Stomach (tissue), 9 donors: ENCODE measurements around the gene NCDN. TPM values are rescaled to one million over a fixed set of nuclear protein-coding genes. Genes with fewer than 3 reads are reported as not detected.

ENCODE experiments used
- DNase-seq, 2 donors: peaks; one replicate each; pipeline versions ENCODE4 v3.0.0 to v3.0.0-alpha.2; 2013 to 2019
- H3K27ac ChIP-seq, 5 donors: fragments of 200-600 bp in 4 of 5; sonication (generic) in 4 of 5; one replicate each; pipeline ENCODE4 v1.5.1; 2013 to 2019; ENCODE audit warnings: mild to moderate bottlenecking in 1 of 5, moderate library complexity in 1 of 5
- H3K27me3 ChIP-seq, 3 donors: fragments of 200-600 bp; sonication (generic); one replicate each; pipeline ENCODE4 v1.5.1; 2017 to 2019; ENCODE audit warnings: mixed run types in 1 of 3
- H3K36me3 ChIP-seq, 4 donors: fragments of 200-600 bp; sonication (generic); 1 replicate in 3 of 4; 2 replicates in 1 of 4; pipeline ENCODE4 v1.5.1; 2016 to 2019
- H3K4me1 ChIP-seq, 4 donors: fragments of 200-600 bp; sonication (generic); one replicate each; pipeline ENCODE4 v1.5.1; 2016 to 2019
- H3K4me3 ChIP-seq, 4 donors: fragments of 200-600 bp; sonication (generic) in 3 of 4; one replicate each; pipeline ENCODE4 v1.5.1; 2016 to 2019; ENCODE audit warnings: mild to moderate bottlenecking in 1 of 4
- H3K9me3 ChIP-seq, 4 donors: fragments of 200-600 bp; sonication (generic); one replicate each; pipeline ENCODE4 v1.5.1; 2016 to 2019
- EP300 ChIP-seq: sonication (generic); formaldehyde crosslinking; IDR thresholded peaks from one replicate; pipeline ENCODE4 v1.6.1; 2017; ENCODE audit warnings: antibody characterized with exemption
- POLR2A ChIP-seq, 4 donors: fragments of 450-650 bp; IDR thresholded peaks; one replicate each; pipeline ENCODE4 v1.6.1; 2016; ENCODE audit warnings: antibody characterized with exemption in 4 of 4, control low read depth in 2 of 4, mild to moderate bottlenecking in 1 of 4, moderate library complexity in 1 of 4
- POLR2AphosphoS5 ChIP-seq, 3 donors: sonication (generic); formaldehyde crosslinking; IDR thresholded peaks; one replicate each; pipeline ENCODE4 v1.6.1; 2016; ENCODE audit warnings: antibody characterized with exemption in 3 of 3
- WGBS, 5 donors: extraction: QIAGEN DNeasy Blood & Tissue Kit in 3 of 5; methylation state at CpG; one replicate each; pipeline versions ENCODE4 v1.1.5 to v1.1.7; 2013 to 2018; 5-methylcytosine and 5-hydroxymethylcytosine counted together
- intact Hi-C: fragments of 100-400 bp; cut with DNase I; formaldehyde crosslinking; loops from one replicate; pipeline ENCODE4 v1.15.1; 2023; ENCODE audit warnings: low total_unique reads
- polyA plus RNA-seq, 3 donors: library from polyadenylated mRNA; stranded (reverse); fragments of 200-250 nt; gene quantifications; one replicate each; pipeline ENCODE4 v1.2.3, GENCODE V29; 2013
- total RNA-seq, 5 donors: library from RNA; depleted of rRNA; stranded (reverse); fragments of >200 nt; gene quantifications; one replicate each; pipeline versions ENCODE4 v1.1.0 to v1.2.3, GENCODE V29; 2014 to 2016
- TF ChIP-seq, protein P1 (sequence below), 7 experiments: fragments of 450-650 bp in 4 of 7; fragments of 200-600 bp in 3 of 7; sonication (generic) in 3 of 7; IDR thresholded peaks; one replicate each; pipeline ENCODE4 v1.5.1; 2016 to 2019; ENCODE audit warnings: antibody characterized with exemption in 7 of 7, control low read depth in 2 of 7, mild to moderate bottlenecking in 1 of 7
- donor health status: healthy with polysubstance abuse.
- donor health status: Bipolar disorder and iron deficiency.
- donor health status: healthy.

Gene NCDN
- total and polyA plus RNA-seq, 8 donors = 5.3 to 92.9 (median 12.4) TPM

DNA sequence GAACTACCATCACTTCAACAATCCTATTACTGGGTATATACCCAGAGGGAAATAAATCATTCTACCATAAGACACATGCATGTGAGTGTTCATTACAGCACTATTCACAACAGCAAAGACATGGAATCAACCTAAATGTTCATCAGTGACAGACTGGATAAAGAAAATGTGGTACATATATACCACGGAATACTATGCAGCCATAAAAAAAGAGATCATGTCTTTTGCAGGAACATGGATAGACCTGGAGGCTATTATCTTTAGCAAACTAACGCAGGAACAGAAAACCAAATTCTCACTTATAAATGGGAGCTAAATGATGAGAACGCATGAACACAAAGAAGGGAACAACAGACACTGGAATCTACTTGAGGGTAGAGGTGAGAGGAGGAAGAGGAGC is 39.4 kb upstream of the NCDN start:
- Histone ChIP-seq H3K27ac (no peak overlapping the region), H3K27me3 (no peaks in the 10 kb centered on the region), H3K4me1 (peaks cover 0 to 9% (median 3%) of the 10 kb centered on the region in 4 donors), H3K36me3 (no peaks in the 10 kb centered on the region), H3K9me3 (peaks cover 0 to 12% (median 0%) of the 10 kb centered on the region in 4 donors), H3K4me3 (no peak overlapping the region)
- no peak for DNase-seq
- WGBS, 5 donors = 98 to 100% (median 99%) methylated on average over 3 of the region's 3 CpGs
- TF ChIP-seq, protein P1, sequence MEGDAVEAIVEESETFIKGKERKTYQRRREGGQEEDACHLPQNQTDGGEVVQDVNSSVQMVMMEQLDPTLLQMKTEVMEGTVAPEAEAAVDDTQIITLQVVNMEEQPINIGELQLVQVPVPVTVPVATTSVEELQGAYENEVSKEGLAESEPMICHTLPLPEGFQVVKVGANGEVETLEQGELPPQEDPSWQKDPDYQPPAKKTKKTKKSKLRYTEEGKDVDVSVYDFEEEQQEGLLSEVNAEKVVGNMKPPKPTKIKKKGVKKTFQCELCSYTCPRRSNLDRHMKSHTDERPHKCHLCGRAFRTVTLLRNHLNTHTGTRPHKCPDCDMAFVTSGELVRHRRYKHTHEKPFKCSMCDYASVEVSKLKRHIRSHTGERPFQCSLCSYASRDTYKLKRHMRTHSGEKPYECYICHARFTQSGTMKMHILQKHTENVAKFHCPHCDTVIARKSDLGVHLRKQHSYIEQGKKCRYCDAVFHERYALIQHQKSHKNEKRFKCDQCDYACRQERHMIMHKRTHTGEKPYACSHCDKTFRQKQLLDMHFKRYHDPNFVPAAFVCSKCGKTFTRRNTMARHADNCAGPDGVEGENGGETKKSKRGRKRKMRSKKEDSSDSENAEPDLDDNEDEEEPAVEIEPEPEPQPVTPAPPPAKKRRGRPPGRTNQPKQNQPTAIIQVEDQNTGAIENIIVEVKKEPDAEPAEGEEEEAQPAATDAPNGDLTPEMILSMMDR (IDR thresholded peaks at IDR 0.05) = no peak
- TF ChIP-seq EP300 (no peak), POLR2AphosphoS5 (IDR thresholded peaks at IDR 0.05) (no peak), POLR2A (IDR thresholded peaks at IDR 0.05) (no peak)
- intact Hi-C loops = no loop called here

DNA sequence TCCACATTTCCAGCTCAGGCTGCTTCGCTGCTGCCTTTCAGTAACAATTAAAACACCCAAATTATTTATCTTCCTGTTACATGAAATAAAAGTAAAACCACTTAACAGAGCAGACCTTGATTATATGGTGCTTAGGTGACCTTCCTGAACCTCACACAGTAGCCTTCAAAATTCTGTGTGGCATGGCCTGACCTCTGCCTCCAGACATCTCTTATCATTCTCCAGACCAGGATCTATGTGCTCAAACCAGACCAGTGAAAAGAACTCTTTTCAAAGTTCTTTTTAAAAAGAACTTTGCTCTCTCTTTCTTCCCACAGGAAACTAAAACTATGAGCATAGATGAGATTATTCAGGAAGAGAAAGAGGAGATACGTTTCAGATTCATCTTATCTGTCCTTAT is 38.2 kb upstream of the NCDN start:
- DNase-seq = no peak
- intact Hi-C loops = no loop called here
- no peak overlapping the region for H3K4me3 ChIP-seq
- H3K4me1 ChIP-seq = peaks cover 0 to 9% (median 3%) of the 10 kb centered on the region in 4 donors
- TF ChIP-seq POLR2AphosphoS5 (IDR thresholded peaks at IDR 0.05) (no peak), EP300 (no peak), POLR2A (IDR thresholded peaks at IDR 0.05) (no peak)
- TF ChIP-seq, protein P1 (IDR thresholded peaks at IDR 0.05) = no peak
- no peaks in the 10 kb centered on the region for H3K27me3 ChIP-seq
- no peaks in the 10 kb centered on the region for H3K36me3 ChIP-seq
- H3K9me3 ChIP-seq = peaks cover 0 to 12% (median 0%) of the 10 kb centered on the region in 4 donors
- 49 to 65% (median 59%) methylated on average over 2 of the region's 2 CpGs for WGBS, 5 donors
- H3K27ac ChIP-seq = no peak overlapping the region

DNA sequence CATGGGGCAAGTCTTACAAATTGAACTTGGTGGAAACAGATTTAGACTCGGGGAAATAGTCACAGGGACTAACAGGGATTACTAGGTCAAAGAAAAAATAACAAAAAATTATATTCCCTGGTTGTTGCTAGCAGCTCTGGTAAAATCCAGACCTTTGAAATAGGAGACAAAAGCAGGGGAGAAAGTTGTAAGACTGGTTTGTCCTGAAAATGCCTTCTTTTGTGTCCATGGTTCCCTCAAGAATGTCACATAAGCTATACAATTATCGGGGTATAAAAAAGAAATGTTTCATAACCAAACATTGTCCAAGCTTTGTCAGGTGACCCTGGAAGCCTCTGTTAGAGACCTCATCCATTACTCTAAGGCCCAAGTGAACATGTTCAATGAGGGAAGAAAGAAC is 33.5 kb upstream of the NCDN start:
- no peak for TF ChIP-seq POLR2AphosphoS5 (IDR thresholded peaks at IDR 0.05)
- TF ChIP-seq POLR2A (IDR thresholded peaks at IDR 0.05) = no peak
- no peak for TF ChIP-seq EP300
- TF ChIP-seq, protein P1 (IDR thresholded peaks at IDR 0.05) = no peak
- H3K27me3 ChIP-seq = no peaks in the 10 kb centered on the region
- no peaks in the 10 kb centered on the region for H3K9me3 ChIP-seq
- 38 to 59% (median 52%) methylated on average over 2 of the region's 2 CpGs for WGBS, 5 donors
- no peak overlapping the region for H3K4me3 ChIP-seq
- peaks cover 0 to 9% (median 3%) of the 10 kb centered on the region in 4 donors for H3K4me1 ChIP-seq
- DNase-seq = peak in 1 of 2 donors; percentile 73
- peak overlapping the region in 1 of 5 donors; percentile 4 for H3K27ac ChIP-seq
- intact Hi-C loops = no loop called here
- no peaks in the 10 kb centered on the region for H3K36me3 ChIP-seq

DNA sequence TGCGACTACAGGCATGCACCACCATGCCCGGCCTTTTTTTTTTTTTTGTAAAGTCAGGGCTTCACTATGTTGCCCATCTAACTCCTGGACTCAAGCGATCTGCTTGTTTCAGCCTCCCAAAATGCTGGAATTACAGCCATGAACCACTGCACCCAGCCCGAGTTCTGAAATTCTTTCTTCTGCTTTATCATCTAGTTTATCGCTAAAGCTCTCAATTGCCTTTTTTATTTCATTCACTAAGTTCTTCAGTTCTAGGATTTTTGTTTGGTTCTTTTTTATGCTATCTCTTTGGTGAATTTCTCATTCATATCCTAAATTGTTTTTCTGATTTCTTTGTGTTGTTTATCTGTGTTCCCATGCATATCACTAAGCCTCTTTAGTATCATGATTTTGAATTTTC is 27.4 kb upstream of the NCDN start:
- Histone ChIP-seq H3K27me3 (no peaks in the 10 kb centered on the region), H3K4me1 (peaks cover 0 to 21% (median 13%) of the 10 kb centered on the region in 4 donors), H3K4me3 (no peak overlapping the region), H3K36me3 (peaks cover 8 to 26% (median 13%) of the 10 kb centered on the region in 4 donors), H3K27ac (no peak overlapping the region), H3K9me3 (peaks cover 0 to 3% (median 1%) of the 10 kb centered on the region in 4 donors)
- TF ChIP-seq EP300 (no peak), POLR2AphosphoS5 (IDR thresholded peaks at IDR 0.05) (no peak), POLR2A (IDR thresholded peaks at IDR 0.05) (no peak)
- TF ChIP-seq, protein P1 (IDR thresholded peaks at IDR 0.05) = no peak
- intact Hi-C loops = no loop called here
- 77 to 79% (median 79%) methylated on average over 5 of the region's 5 CpGs for WGBS, 5 donors
- DNase-seq = no peak
